Kidney epithelial cell (primary cell): Measurements from ENCODE around the gene CCDC63. TPM values are rescaled to one million over a fixed set of nuclear protein-coding genes. Genes with fewer than 3 reads are reported as not detected.

Source experiments
- DNase-seq: peaks from one replicate; pipeline ENCODE4 v3.0.0-alpha.2; 2010; ENCODE audit warnings: low read depth
- H3K27me3 ChIP-seq: 2 replicates; pipeline ENCODE4 v1.6.0; 2011; ENCODE audit warnings: low read length; ENCODE audit not compliant: control insufficient read depth, insufficient read depth
- H3K36me3 ChIP-seq: 2 replicates; pipeline ENCODE4 v1.5.1; 2011; ENCODE audit warnings: low read length; ENCODE audit not compliant: control insufficient read depth, insufficient read depth
- H3K4me3 ChIP-seq: 2 replicates; pipeline ENCODE4 v1.5.1; 2011; ENCODE audit warnings: low read depth, mild to moderate bottlenecking, control low read depth, low read length
- CTCF ChIP-seq: IDR thresholded peaks from 2 replicates; pipeline ENCODE4 v1.5.1; 2011; ENCODE audit warnings: mild to moderate bottlenecking, moderate library complexity, low read length, control low read depth, inconsistent platforms; ENCODE audit not compliant: insufficient read depth, poor library complexity, severe bottlenecking
- total RNA-seq: library from RNA; depleted of rRNA; stranded (reverse); fragments of >200 nt; gene quantifications from 2 replicates; pipeline ENCODE4 v1.2.3, GENCODE V29; 2015

Gene CCDC63
- total RNA-seq, 1 donor from 2014 or later = not detected

- DNase-seq = no peak
- Histone ChIP-seq H3K27me3 (peaks cover 4% of the 10 kb centered on the region), H3K4me3 (no peak overlapping the region), H3K36me3 (no peaks in the 10 kb centered on the region)
- no peak for TF ChIP-seq CTCF
Measured at GRCh38 chr12:110809149-110809548, 37.6 kb upstream of the CCDC63 start.

- no peak for DNase-seq
- no peak for TF ChIP-seq CTCF
- H3K36me3 ChIP-seq = no peaks in the 10 kb centered on the region
- H3K27me3 ChIP-seq = peaks cover 8% of the 10 kb centered on the region
- no peak overlapping the region for H3K4me3 ChIP-seq
Measured at GRCh38 chr12:110811972-110812371, 34.8 kb upstream of the CCDC63 start.

GRCh38 chr12:110813285-110813684, 33.5 kb upstream of the CCDC63 start:
- no peak for DNase-seq
- H3K4me3 ChIP-seq = no peak overlapping the region
- TF ChIP-seq CTCF = no peak
- H3K36me3 ChIP-seq = no peaks in the 10 kb centered on the region
- peaks cover 8% of the 10 kb centered on the region for H3K27me3 ChIP-seq

GRCh38 chr12:110813756-110814155, 33.0 kb upstream of the CCDC63 start:
- TF ChIP-seq CTCF = no peak
- no peak for DNase-seq
- no peak overlapping the region for H3K4me3 ChIP-seq
- H3K27me3 ChIP-seq = peaks cover 8% of the 10 kb centered on the region
- no peaks in the 10 kb centered on the region for H3K36me3 ChIP-seq

GRCh38 chr12:110816248-110816647, 30.5 kb upstream of the CCDC63 start:
- peaks cover 8% of the 10 kb centered on the region for H3K27me3 ChIP-seq
- no peaks in the 10 kb centered on the region for H3K36me3 ChIP-seq
- no peak for DNase-seq
- H3K4me3 ChIP-seq = no peak overlapping the region
- no peak for TF ChIP-seq CTCF

GRCh38 chr12:110816779-110817178, 30.0 kb upstream of the CCDC63 start:
- no peak overlapping the region for H3K4me3 ChIP-seq
- no peak for DNase-seq
- peaks cover 9% of the 10 kb centered on the region for H3K27me3 ChIP-seq
- no peaks in the 10 kb centered on the region for H3K36me3 ChIP-seq
- TF ChIP-seq CTCF = no peak
